DMS 273 (cell line): ENCODE results near the gene CACNB3.
A peak's percentile ranks its signal among the peaks of the same experiment; 100 is the strongest.
"Not testable (repeated sequence)": the region's sequence is repeated elsewhere in the genome, so short reads cannot be mapped to it uniquely, and the experiment has no call there.

Source experiments
- DNase-seq: peaks from one replicate; lab custom pipeline; 2025; ENCODE audit not compliant: unreplicated experiment; lab: John Stamatoyannopoulos, UW

The CACNB3 gene

GRCh38 chr12:48816143-48816854 lies 2.0 kb upstream of the CACNB3 start:
- peak; percentile 42 for DNase-seq

DNA sequence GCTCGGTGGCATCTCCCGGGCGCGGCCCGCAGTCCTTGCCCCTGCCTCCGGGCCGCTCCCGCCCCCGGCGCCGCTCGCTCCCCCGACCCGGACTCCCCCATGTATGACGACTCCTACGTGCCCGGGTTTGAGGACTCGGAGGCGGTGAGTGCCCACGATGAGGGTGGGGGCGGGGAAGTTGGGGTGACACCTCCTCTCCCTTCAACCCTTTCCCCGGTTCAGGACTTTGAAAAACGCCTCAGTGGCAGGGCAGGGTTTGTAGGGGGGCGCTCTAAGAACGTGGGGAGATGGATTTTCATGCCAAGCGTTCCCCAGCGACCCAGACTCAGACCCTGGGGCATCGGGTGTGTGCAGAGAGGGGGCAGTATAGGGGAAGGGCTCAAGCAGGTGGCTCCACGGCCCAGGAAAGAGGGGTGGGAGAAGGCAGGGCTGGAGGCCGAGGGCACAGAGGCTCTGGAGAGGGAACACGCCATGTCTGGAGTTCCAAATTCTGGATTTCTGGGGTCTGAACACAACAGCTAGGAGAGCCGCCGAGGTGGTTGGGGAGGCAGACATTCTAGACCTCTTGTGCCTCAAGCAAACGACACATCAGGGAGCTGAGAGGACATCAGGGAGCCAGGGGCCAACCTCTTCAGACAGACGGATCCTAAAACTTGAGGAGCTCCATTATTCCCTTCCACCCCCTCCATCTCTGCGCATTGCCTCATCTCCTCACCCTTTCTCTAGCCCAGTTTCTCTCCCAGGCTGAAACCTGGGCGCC lies 715 bp downstream of the CACNB3 start:
- peak; percentile 71 for DNase-seq

DNA sequence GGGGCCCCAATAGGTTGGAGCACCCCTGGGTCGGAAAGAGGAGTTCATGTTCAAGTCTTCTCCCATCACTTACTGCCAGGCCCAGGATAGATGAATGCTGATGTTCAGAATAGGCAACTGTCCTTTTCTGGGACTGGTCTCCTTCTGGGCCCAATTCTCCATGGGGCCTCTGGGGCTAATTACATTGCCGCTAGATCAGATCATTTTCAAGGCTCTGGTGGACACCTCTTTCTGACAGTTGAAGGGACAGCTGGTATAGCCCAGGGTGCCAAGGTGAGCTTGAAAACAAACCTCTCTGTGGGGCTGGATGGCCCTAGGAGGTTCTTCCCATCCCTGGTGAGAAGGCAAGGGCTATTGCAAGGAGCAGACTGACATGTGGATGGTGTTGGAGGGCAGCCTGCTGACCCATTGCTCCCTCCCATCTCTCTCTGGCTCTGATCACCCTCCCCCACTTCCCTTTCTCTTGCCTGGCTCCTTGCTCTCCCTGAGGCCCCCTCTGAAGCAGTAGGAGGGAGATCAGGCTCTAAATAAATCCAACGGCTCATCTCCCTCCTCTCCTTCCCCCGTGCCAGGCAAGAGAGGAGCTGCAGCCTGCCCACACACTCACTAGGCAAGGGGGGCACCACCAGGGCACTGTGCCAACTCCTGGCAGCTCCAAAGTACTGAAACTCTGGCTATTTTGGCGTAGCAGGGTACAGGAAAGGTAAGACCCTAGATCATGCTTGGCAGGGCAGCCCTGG lies 1.9 kb downstream of the CACNB3 start:
- DNase-seq, result no peak

GRCh38 chr12:48822139-48822538 lies 3.8 kb downstream of the CACNB3 start:
- DNase-seq, result no peak

- no peak for DNase-seq
These were observed 4.4 kb downstream of the CACNB3 start for GRCh38 chr12:48822711-48823110.

DNA sequence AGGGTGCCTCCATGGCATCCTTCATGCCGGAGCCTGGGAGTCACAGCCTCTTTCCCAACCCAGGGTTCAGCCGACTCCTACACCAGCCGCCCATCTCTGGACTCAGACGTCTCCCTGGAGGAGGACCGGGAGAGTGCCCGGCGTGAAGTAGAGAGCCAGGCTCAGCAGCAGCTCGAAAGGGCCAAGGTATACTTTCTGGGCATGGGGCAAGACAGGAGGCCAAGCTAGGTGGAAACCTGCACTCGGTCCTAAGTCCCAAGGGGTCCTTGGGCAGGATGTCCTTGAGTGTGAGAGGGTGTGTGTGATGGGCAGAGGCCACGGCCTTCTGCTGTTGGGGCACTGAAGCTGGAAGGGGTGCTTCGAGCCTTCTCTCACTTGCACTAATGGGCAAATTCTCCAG lies 5.0 kb downstream of the CACNB3 start:
- no peak for DNase-seq

GRCh38 chr12:48824112-48824511 lies 5.8 kb downstream of the CACNB3 start:
- DNase-seq, result no peak

GRCh38 chr12:48824905-48825304 lies 6.6 kb downstream of the CACNB3 start:
- no peak for DNase-seq

GRCh38 chr12:48826209-48826855 lies 8.0 kb downstream of the CACNB3 start:
- DNase-seq, result no peak

DNA sequence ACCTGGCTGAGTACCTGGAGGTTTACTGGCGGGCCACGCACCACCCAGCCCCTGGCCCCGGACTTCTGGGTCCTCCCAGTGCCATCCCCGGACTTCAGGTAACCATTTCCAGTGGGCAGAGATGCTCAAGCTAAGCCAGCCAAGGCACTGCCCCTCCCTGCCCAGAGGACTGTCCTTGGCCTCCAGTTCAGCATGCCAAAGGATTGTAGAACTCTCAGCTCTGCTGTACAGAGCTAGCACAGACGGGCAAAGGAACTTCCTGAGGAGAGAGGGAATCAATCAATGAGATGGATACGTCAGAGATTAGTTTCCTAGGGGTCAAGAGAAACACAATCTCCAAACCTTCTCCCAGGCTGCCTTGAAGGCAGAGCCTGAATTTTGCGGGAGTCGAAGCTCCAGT lies 8.7 kb downstream of the CACNB3 start:
- no peak for DNase-seq

DNA sequence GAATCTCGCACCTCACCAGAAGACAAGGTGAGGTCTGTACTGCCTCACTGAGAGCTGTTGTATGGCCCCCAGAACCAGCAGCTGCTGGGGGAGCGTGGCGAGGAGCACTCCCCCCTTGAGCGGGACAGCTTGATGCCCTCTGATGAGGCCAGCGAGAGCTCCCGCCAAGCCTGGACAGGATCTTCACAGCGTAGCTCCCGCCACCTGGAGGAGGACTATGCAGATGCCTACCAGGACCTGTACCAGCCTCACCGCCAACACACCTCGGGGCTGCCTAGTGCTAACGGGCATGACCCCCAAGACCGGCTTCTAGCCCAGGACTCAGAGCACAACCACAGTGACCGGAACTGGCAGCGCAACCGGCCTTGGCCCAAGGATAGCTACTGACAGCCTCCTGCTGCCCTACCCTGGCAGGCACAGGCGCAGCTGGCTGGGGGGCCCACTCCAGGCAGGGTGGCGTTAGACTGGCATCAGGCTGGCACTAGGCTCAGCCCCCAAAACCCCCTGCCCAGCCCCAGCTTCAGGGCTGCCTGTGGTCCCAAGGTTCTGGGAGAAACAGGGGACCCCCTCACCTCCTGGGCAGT lies 9.3 kb downstream of the CACNB3 start:
- peak; percentile 6 for DNase-seq

DNA sequence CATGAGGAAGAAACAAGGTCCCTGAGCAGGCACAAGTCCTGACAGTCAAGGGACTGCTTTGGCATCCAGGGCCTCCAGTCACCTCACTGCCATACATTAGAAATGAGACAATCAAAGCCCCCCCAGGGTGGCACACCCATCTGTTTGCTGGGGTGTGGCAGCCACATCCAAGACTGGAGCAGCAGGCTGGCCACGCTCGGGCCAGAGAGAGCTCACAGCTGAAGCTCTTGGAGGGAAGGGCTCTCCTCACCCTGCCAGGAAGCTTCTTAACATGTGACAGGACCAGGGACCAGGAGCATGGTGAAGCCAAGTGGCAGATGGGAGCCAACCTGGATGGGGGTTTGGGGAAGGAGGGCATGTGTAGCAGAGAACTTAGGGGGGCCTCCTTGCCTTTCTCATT lies 10.0 kb downstream of the CACNB3 start:
- DNase-seq, result peak; percentile 13

DNA sequence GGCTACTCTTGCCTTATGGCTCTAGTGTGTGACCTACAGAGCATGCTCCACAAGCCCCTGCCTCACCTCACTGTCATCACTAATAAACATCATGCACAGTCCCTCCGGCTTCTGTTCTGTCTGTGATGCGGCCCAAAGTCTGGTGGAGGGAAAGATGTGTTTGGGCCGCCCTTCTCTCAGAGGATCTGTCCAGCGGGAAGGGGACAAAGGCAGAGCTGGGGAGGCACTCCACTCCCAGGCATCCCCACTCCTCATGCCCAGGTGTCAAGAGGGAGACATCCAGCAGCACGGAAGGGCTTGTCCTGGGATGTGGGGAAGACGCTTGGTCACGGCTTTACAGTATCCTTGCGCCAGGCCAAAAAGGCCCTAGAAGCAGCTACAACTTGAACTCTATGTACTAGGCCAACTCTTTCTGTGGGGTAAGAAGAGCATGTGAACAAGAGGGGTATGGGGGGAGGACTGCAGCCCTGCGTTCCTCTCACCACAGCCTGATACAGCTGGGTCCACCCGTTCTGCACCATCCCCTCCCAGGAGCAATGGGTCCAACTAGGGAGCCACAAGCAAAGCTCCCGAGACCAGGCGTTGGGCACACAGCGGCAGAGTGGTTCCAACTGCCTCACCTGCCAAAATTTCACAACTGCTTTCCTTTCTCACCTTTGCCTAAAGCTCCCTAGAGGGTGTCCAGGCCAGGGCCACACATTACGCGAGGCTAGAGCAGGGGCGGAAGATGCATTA lies 10.7 kb downstream of the CACNB3 start:
- no peak for DNase-seq

DNA sequence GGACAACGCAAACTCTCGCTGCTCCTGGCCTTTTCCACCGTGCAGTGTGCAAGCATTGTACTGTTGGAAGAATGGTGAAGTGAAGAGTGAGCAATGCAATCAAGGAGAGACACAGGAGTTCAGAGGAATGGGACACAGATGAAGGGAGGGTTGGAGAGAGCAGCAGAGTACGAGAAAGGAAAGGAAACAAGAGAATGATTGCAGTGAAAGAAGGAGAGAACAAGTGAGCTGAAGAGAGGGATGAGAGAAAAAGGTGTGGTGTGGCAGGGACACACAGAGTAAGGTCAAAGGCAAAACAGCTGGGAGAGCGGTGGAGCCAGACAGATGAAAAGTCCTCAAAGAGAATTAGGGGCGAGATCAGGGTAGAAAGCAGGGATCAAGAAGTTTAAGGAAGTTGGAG lies 13.0 kb downstream of the CACNB3 start:
- no peak for DNase-seq

- no peak for DNase-seq
These were observed 14.2 kb downstream of the CACNB3 start for GRCh38 chr12:48832321-48833060.

GRCh38 chr12:48838048-48838447 lies 19.8 kb downstream of the CACNB3 start:
- DNase-seq, result no peak

GRCh38 chr12:48842021-48842420 lies 23.7 kb downstream of the CACNB3 start:
- not testable (repeated sequence) for DNase-seq

DNA sequence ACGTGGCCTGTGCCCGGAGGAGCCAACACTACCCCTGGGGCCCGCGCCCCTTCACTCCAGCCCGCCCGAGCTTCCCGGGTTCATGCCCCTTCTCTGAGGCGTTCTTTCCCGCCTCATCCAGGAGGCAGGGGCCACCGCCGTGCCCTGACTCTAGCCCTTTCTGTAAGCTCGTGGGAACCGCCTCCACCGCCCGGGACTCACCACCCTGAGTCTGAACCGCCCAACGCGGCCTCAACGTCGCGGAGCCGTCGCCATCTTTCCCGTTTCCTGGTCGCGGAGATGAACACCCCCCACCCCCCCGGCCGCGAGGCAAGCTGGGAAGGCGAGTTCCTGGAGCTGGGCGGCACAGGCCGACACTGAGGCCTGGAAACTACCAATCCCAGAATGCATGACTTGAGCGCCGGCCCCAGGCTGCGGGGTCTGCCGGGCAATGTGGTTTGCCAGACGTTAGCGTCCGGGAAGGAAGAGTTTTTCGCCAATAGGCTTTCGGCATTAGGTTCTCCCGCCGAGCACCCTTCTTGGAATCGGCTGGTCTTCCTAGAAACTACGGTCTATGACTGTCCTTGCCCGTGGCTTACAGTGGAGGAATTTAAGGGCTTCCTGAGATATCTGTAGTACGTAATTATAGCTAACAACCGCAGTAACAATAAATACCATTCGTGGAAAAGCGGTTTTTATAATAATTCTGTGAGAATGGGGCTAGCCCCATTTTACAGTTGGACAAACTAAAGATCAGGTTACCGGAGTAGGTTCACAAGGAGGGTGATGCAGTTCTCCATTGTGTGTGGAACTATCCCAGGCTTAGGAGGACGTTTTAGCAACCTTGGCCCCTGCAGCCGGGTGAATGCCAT lies 33.8 kb downstream of the CACNB3 start, which contains the start of gene DDX23:
Gene DDX23 (minus strand): TSS at position 281 of the 851 bp plus-strand sequence. CDS start 6,381 bp downstream, outside the sequence.
- peak; percentile 96 for DNase-seq
